OCI-LY3 (cell line): ENCODE data around the gene LASP1.

Experiments used
- H2AFZ ChIP-seq: fragments of 200-600, 300-600 bp; shearing (Covaris generic); 2 replicates; pipeline ENCODE4 v1.6.0; 2014; ENCODE audit warnings: antibody characterized with exemption, low read depth, low read length
- H3K27ac ChIP-seq: fragments of 200-600, 300-600 bp; sonication (generic); 2 replicates; pipeline ENCODE4 v1.5.1; 2014; ENCODE audit warnings: mild to moderate bottlenecking, low read length, moderate library complexity, mixed read lengths
- H3K27me3 ChIP-seq: fragments of 200-600, 300-600 bp; sonication (generic); 2 replicates; pipeline ENCODE4 v1.6.1; 2014; ENCODE audit warnings: low read depth, low read length, mixed read lengths
- H3K36me3 ChIP-seq: fragments of 200-600, 300-600 bp; sonication (generic); replicated peaks from 2 replicates; pipeline ENCODE3; 2014; ENCODE audit warnings: low read depth, low read length, mixed read lengths
- H3K4me1 ChIP-seq: fragments of 300-600, 200-600 bp; sonication (generic); 2 replicates; pipeline ENCODE4 v1.6.1; 2014; ENCODE audit warnings: low read length, mixed read lengths
- H3K4me2 ChIP-seq: fragments of 200-600, 300-600 bp; sonication (generic); 2 replicates; pipeline ENCODE4 v1.6.1; 2014; ENCODE audit warnings: low read length, mixed read lengths
- H3K4me3 ChIP-seq: fragments of 300-600, 200-600 bp; sonication (generic); 2 replicates; pipeline ENCODE4 v1.5.1; 2014; ENCODE audit warnings: antibody characterized with exemption, mild to moderate bottlenecking, low read length, moderate library complexity
- H3K79me2 ChIP-seq: fragments of 300-600, 200-600 bp; shearing (Covaris generic); 2 replicates; pipeline ENCODE4 v1.6.1; 2014; ENCODE audit warnings: mild to moderate bottlenecking, low read length, mixed read lengths
- H3K9ac ChIP-seq: fragments of 300-600, 200-600 bp; shearing (Covaris generic); 2 replicates; pipeline ENCODE4 v1.6.0; 2014; ENCODE audit warnings: mild to moderate bottlenecking, low read length, moderate library complexity
- H3K9me3 ChIP-seq: fragments of 200-600, 300-600 bp; shearing (Covaris generic); 2 replicates; pipeline ENCODE4 v1.6.1; 2014; ENCODE audit warnings: low read length, mixed read lengths; ENCODE audit not compliant: insufficient read depth
- H4K20me1 ChIP-seq: fragments of 200-600, 300-600 bp; sonication (generic); 2 replicates; pipeline ENCODE4 v1.6.1; 2016; ENCODE audit warnings: low read length, mixed read lengths; ENCODE audit not compliant: insufficient read depth
- CTCF ChIP-seq: fragments of 200-600, 300-600 bp; sonication (generic); IDR thresholded peaks from 2 replicates; pipeline ENCODE4 v1.5.1; 2014; ENCODE audit warnings: antibody characterized with exemption, low read length, low read depth
- EZH2phosphoT487 ChIP-seq: fragments of 200-600 bp; shearing (Covaris generic); IDR thresholded peaks from 2 replicates; pipeline ENCODE4 v1.6.1; 2018; ENCODE audit warnings: antibody characterized with exemption, mixed run types, low read depth

LASP1 gene

GRCh38 chr17:38879878-38880665 is 10.2 kb downstream of the LASP1 start:
- no peak for TF ChIP-seq EZH2phosphoT487
- TF ChIP-seq CTCF: no peak
- Histone ChIP-seq H3K9ac (no peak overlapping the region), H3K79me2 (peaks cover 21% of the 10 kb centered on the region), H3K4me3 (no peak overlapping the region), H4K20me1 (peaks cover 63% of the 10 kb centered on the region), H3K4me1 (peaks cover 20% of the 10 kb centered on the region), H3K36me3 (peaks cover 43% of the 10 kb centered on the region), H3K9me3 (no peaks in the 10 kb centered on the region), H3K27ac (no peak overlapping the region), H3K27me3 (no peaks in the 10 kb centered on the region), H3K4me2 (no peak overlapping the region), H2AFZ (no peak overlapping the region)

GRCh38 chr17:38881600-38882191 is 11.8 kb downstream of the LASP1 start:
- Histone ChIP-seq H3K9me3 (no peaks in the 10 kb centered on the region), H3K4me3 (no peak overlapping the region), H3K27ac (no peak overlapping the region), H3K27me3 (no peaks in the 10 kb centered on the region), H3K4me1 (peaks cover 20% of the 10 kb centered on the region), H3K4me2 (no peak overlapping the region), H2AFZ (no peak overlapping the region), H4K20me1 (peaks cover 69% of the 10 kb centered on the region), H3K36me3 (peaks cover 45% of the 10 kb centered on the region), H3K79me2 (peaks cover 12% of the 10 kb centered on the region), H3K9ac (no peak overlapping the region)
- no peak for TF ChIP-seq CTCF
- no peak for TF ChIP-seq EZH2phosphoT487

DNA sequence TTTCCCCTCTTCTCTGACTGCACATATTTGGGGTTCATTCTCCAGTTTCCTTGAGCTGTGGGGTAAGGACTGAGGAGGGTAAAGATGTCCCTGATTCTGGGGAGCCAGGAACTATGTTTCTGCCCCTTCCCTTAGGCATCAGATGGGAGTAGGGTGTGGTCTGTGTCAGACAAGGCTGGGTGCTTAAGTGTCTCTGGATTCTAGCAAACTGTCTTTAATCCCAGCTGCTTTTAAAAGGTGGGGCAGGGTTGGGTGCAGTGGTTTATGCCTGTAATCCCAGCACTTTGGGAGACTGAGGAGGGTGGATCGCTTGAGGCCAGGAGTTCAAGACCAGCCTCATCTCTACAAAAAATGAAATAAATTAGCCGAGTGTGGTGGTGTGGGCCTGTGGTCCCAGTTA is 13.0 kb downstream of the LASP1 start:
- no peak for TF ChIP-seq EZH2phosphoT487
- TF ChIP-seq CTCF: no peak
- H3K36me3 ChIP-seq: peaks cover 47% of the 10 kb centered on the region
- H3K79me2 ChIP-seq: peaks cover under 1% of the 10 kb centered on the region; the same call in 1 of the 2 replicates
- no peaks in the 10 kb centered on the region for H3K9me3 ChIP-seq
- no peak overlapping the region for H3K4me3 ChIP-seq
- H4K20me1 ChIP-seq: peaks cover 68% of the 10 kb centered on the region
- H2AFZ ChIP-seq: no peak overlapping the region
- H3K4me1 ChIP-seq: peaks cover 9% of the 10 kb centered on the region
- no peaks in the 10 kb centered on the region for H3K27me3 ChIP-seq
- no peak overlapping the region for H3K27ac ChIP-seq
- H3K4me2 ChIP-seq: no peak overlapping the region
- no peak overlapping the region for H3K9ac ChIP-seq

DNA sequence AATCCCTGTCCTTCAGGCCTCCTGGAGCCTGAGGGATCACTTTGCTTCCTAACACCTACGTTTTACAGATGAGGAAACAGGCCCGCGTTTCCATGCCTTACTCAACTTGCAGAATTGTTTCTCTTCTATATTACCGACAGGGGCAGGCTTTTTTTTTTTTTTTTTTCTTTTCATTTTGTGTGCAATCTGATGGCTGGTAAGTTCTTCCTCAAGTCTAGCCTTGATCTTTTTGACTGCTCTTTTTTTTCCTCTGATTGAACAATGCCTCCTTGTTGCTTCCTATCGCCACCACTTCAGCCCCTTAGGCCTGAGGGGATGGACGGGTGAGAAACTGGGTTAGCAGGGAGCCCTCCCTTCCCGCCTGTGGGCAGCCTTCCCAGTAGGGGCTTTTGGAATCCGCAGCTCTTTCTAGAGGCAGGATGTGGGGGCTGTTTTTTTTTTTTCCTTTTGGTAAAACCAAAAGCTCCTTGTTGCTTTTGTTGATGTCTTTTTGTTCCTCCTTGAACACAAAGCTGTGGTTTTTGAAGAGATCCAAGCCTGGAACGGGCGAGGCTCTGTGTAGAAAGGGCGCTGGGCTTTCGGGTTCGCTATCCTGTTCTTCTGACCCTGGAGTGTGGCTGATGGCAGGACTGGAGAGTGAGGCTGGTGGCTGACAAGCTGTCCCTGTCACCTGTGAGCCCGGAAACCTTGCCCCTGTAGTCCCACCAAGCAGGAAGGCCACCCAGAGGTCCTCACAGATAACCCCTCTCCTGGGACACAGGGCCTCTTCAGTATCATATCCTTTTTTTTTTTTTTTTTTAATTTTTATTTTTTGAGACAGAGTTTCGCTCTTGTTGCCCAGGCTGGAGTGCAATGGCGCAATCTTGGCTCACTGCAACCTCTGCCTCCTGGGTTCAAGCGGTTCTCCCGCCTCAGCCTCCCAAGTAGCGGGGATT is 14.0 kb downstream of the LASP1 start:
- H3K4me1 ChIP-seq: peaks cover 9% of the 10 kb centered on the region
- no peaks in the 10 kb centered on the region for H3K9me3 ChIP-seq
- no peak overlapping the region for H3K4me2 ChIP-seq
- H3K27me3 ChIP-seq: no peaks in the 10 kb centered on the region
- H3K36me3 ChIP-seq: peaks cover 37% of the 10 kb centered on the region
- no peak overlapping the region for H2AFZ ChIP-seq
- H3K4me3 ChIP-seq: no peak overlapping the region
- no peak overlapping the region for H3K9ac ChIP-seq
- H4K20me1 ChIP-seq: peaks cover 68% of the 10 kb centered on the region
- H3K27ac ChIP-seq: no peak overlapping the region
- no peak for TF ChIP-seq CTCF
- no peak for TF ChIP-seq EZH2phosphoT487
- no peaks in the 10 kb centered on the region; the same call in 1 of the 2 replicates for H3K79me2 ChIP-seq
